ENCODE data around the gene MIPOL1. TPM values are rescaled to one million over a fixed set of nuclear protein-coding genes. Genes with fewer than 3 reads are reported as not detected.

Gene MIPOL1
- total and polyA plus RNA-seq, 9 of the 15 experiments (the other 6 are each of a cell fraction or from before 2014, with no cell fraction given): 6.7 to 21.9 (median 12.4) TPM

- TF ChIP-seq RAD21 (CRISPR knock-in tag; conservative IDR thresholded peaks at IDR 0.05 in 1 of 2, IDR thresholded peaks at IDR 0.05 in 1 of 2) (no peak), MITF (IDR thresholded peaks at IDR 0.05) (no peak), ZNF79 (CRISPR knock-in tag; IDR thresholded peaks at IDR 0.05; ENCODE audit: low read depth) (no peak), CHD1 (IDR thresholded peaks at IDR 0.05; ENCODE audit: low read length) (no peak), RNF2 (IDR thresholded peaks at IDR 0.05) (no peak), IRF2 (CRISPR knock-in tag; IDR thresholded peaks at IDR 0.05) (no peak), COPS2 (conservative IDR thresholded peaks at IDR 0.05) (no peak), SMARCA4 (IDR thresholded peaks at IDR 0.05) (no peak), TARDBP (IDR thresholded peaks at IDR 0.05) (no peak), EHMT2 (IDR thresholded peaks at IDR 0.05) (0 out of 2 replicates have a peak, but pooled peaks have one; percentile 28), HNRNPL (IDR thresholded peaks at IDR 0.05; ENCODE audit: low read depth, low read length) (no peak), NFATC3 (IDR thresholded peaks at IDR 0.05) (no peak), ZKSCAN1 (IDR thresholded peaks at IDR 0.05; ENCODE audit: low read depth, low read length) (no peak), ZNF511 (CRISPR knock-in tag; IDR thresholded peaks at IDR 0.05) (no peak), BACH1 (tag; IDR thresholded peaks at IDR 0.05) (peak; percentile 58), THRAP3 (IDR thresholded peaks at IDR 0.05; ENCODE audit: borderline replicate concordance) (no peak), ZNF449 (CRISPR knock-in tag; IDR thresholded peaks at IDR 0.05) (no peak), RBM17 (IDR thresholded peaks at IDR 0.05; ENCODE audit: borderline replicate concordance, low read depth, low read length) (no peak), ZNF224 (CRISPR knock-in tag; IDR thresholded peaks at IDR 0.05) (no peak), TEAD4 (IDR thresholded peaks at IDR 0.05; ENCODE audit: low read length) (0 out of 2 replicates have a peak, but pooled peaks have one; percentile 8), TEAD4 (CRISPR knock-in tag; IDR thresholded peaks at IDR 0.05; ENCODE audit: borderline replicate concordance) (no peak), ZNF699 (CRISPR knock-in tag; IDR thresholded peaks at IDR 0.05; ENCODE audit: insufficient replicate concordance) (no peak), SMAD1 (IDR thresholded peaks at IDR 0.05; ENCODE audit: low read depth, low read length, partially characterized antibody) (no peak), ZNF146 (CRISPR knock-in tag; IDR thresholded peaks at IDR 0.05; ENCODE audit: unreplicated experiment) (no peak), MTF1 (CRISPR knock-in tag; IDR thresholded peaks at IDR 0.05; ENCODE audit: borderline replicate concordance) (no peak), HMG20A (CRISPR knock-in tag; conservative IDR thresholded peaks at IDR 0.05) (no peak), IRF1 (CRISPR knock-in tag; IDR thresholded peaks at IDR 0.05; ENCODE audit: borderline replicate concordance) (no peak)
Observed at GRCh38 chr14:37196604-37197420, 925 bp upstream of the MIPOL1 start (continued).

Measured in K562 (cell line).